ENCODE results near the gene ARID1B. TPM values are rescaled to one million over a fixed set of nuclear protein-coding genes. Genes with fewer than 3 reads are reported as not detected.
A peak's percentile ranks its signal among the peaks of the same experiment; 100 is the strongest.

The ARID1B gene
- total RNA-seq, 6 experiments from 2014 or later: 32.5 to 44.3 (median 36.5) TPM

GRCh38 chr6:157088841-157089240 is 311.7 kb downstream of the ARID1B start:
- no peak for DNase-seq
- no peaks in the 10 kb centered on the region for H3K27me3 Mint-ChIP-seq (ENCODE audit: insufficient read depth)
- no peaks in the 10 kb centered on the region; the same call in none of the 2 replicates for H3K36me3 Mint-ChIP-seq (ENCODE audit: low read depth)
- H3K27ac Mint-ChIP-seq: peak overlapping the region; percentile 88
- peaks cover 29% of the 10 kb centered on the region for H3K4me1 Mint-ChIP-seq (ENCODE audit: low read depth)
- no peak for TF ChIP-seq CTCF (IDR thresholded peaks at IDR 0.05)
- no peaks in the 10 kb centered on the region for H3K9me3 Mint-ChIP-seq
- no peak overlapping the region for H3K4me3 Mint-ChIP-seq

- peak overlapping the region; percentile 88 for H3K27ac Mint-ChIP-seq
- no peaks in the 10 kb centered on the region; the same call in none of the 2 replicates for H3K36me3 Mint-ChIP-seq (ENCODE audit: low read depth)
- H3K9me3 Mint-ChIP-seq: no peaks in the 10 kb centered on the region
- no peaks in the 10 kb centered on the region for H3K27me3 Mint-ChIP-seq (ENCODE audit: insufficient read depth)
- peak; percentile 88 for DNase-seq
- peaks cover 29% of the 10 kb centered on the region for H3K4me1 Mint-ChIP-seq (ENCODE audit: low read depth)
- no peak for TF ChIP-seq CTCF (IDR thresholded peaks at IDR 0.05)
- H3K4me3 Mint-ChIP-seq: no peak overlapping the region
Measured at GRCh38 chr6:157089258-157089657, 312.1 kb downstream of the ARID1B start.

GRCh38 chr6:157089851-157090250 is 312.7 kb downstream of the ARID1B start:
- Mint-ChIP-seq H3K36me3 (ENCODE audit: low read depth) (no peaks in the 10 kb centered on the region; the same call in none of the 2 replicates), H3K27ac (peak overlapping the region; percentile 88), H3K4me1 (ENCODE audit: low read depth) (peaks cover 29% of the 10 kb centered on the region), H3K4me3 (peak overlapping the region; percentile 55; the same call in 1 of the 2 replicates), H3K9me3 (no peaks in the 10 kb centered on the region), H3K27me3 (ENCODE audit: insufficient read depth) (no peaks in the 10 kb centered on the region)
- peak; percentile 48 for DNase-seq
- TF ChIP-seq CTCF (IDR thresholded peaks at IDR 0.05): no peak

GRCh38 chr6:157090736-157091135 is 313.6 kb downstream of the ARID1B start:
- H3K27me3 Mint-ChIP-seq (ENCODE audit: insufficient read depth): no peaks in the 10 kb centered on the region
- H3K9me3 Mint-ChIP-seq: no peaks in the 10 kb centered on the region
- no peak overlapping the region for H3K4me3 Mint-ChIP-seq
- H3K4me1 Mint-ChIP-seq (ENCODE audit: low read depth): peaks cover 29% of the 10 kb centered on the region
- H3K27ac Mint-ChIP-seq: peak overlapping the region; percentile 88
- no peak for TF ChIP-seq CTCF (IDR thresholded peaks at IDR 0.05)
- no peaks in the 10 kb centered on the region; the same call in none of the 2 replicates for H3K36me3 Mint-ChIP-seq (ENCODE audit: low read depth)
- DNase-seq: no peak

- H3K36me3 Mint-ChIP-seq (ENCODE audit: low read depth): no peaks in the 10 kb centered on the region; the same call in none of the 2 replicates
- H3K4me3 Mint-ChIP-seq: no peak overlapping the region
- H3K4me1 Mint-ChIP-seq (ENCODE audit: low read depth): peaks cover 29% of the 10 kb centered on the region
- DNase-seq: no peak
- H3K27me3 Mint-ChIP-seq (ENCODE audit: insufficient read depth): no peaks in the 10 kb centered on the region
- H3K27ac Mint-ChIP-seq: peak overlapping the region; percentile 88; the same call in 1 of the 2 replicates
- TF ChIP-seq CTCF (IDR thresholded peaks at IDR 0.05): no peak
- no peaks in the 10 kb centered on the region for H3K9me3 Mint-ChIP-seq
Measured at GRCh38 chr6:157091243-157091642, 314.1 kb downstream of the ARID1B start.
